ENCODE results near the gene PXMP4.

PXMP4 gene

DNA sequence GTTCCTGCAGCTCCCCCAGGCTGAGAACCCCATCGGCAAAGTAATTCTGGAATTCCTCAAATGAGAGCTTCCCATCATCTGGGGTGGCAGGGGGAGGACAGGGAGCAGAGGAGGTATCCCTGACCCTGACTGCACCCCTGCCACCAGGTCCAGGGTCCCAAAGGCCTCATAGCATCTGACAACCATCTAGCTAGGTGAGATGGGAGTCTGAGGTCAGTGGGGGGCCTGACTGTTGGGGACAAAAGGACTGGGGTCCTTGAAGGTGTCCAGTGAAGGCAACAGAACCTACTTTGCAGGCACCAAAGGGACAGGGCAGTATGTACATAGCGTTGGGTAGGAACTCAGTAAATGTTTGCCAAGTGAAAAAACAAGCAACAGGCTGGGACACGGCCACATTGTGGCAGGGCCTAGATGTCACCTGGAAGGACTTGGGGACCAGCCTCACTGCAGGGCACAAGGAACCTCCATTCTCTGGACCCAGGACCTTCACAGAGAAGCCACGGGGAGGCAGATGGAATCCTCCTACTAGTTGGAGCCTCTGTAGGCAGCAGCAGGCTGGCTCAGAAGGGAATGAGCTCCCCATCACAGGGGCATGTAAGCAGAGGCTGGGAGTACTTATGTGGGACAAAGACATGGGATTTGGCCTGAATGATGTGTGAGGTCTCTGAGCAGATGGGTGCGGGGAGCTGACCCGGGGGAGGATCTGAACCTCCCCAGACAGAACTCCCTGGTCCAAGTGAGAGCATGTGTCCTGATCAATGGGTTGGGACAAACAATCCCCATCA lies 49.2 kb downstream of the PXMP4 start:
- H3K4me3 ChIP-seq (ENCODE audit: low read depth, low read length) = no peak overlapping the region
- TF ChIP-seq, protein P1, sequence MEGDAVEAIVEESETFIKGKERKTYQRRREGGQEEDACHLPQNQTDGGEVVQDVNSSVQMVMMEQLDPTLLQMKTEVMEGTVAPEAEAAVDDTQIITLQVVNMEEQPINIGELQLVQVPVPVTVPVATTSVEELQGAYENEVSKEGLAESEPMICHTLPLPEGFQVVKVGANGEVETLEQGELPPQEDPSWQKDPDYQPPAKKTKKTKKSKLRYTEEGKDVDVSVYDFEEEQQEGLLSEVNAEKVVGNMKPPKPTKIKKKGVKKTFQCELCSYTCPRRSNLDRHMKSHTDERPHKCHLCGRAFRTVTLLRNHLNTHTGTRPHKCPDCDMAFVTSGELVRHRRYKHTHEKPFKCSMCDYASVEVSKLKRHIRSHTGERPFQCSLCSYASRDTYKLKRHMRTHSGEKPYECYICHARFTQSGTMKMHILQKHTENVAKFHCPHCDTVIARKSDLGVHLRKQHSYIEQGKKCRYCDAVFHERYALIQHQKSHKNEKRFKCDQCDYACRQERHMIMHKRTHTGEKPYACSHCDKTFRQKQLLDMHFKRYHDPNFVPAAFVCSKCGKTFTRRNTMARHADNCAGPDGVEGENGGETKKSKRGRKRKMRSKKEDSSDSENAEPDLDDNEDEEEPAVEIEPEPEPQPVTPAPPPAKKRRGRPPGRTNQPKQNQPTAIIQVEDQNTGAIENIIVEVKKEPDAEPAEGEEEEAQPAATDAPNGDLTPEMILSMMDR (IDR thresholded peaks at IDR 0.05; ENCODE audit: low read depth, low read length) = no peak

DNA sequence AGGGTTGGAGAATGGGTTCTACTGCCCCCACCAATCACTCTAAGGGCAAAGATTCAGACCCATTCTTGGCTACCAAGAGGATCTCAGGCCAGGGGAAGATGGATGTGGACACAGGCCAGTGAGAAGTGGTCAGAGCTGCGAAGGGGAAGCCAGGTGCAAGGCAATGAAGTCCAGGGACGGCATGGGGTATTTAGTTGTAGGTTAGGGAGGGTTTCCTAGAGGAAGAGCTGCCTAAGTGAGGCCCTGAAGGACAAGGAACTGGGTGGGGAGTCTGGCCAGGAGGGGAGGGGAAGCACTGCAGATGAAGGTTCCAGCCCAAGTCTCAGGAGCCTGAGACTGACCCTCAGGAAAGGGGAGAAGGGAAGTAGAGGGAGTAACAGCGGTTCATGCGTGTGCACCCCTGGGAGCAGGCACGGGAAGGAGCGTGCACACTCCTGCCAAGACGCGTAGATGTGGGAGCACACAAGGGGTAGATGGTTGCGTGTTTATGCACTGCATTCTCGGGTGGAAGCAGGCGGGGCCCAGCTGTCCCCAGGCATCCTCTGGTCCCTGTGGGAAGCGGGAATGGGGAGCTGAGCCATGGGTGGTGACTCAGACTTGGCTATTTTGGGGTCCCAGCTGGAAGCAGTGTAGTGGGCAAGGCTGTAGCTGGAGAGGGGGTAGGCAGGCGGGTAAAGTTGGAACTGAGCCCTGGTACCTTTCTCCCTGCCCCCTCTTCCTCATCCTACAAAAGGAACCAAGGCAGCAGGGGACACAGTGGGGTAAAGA lies 50.1 kb downstream of the PXMP4 start:
- TF ChIP-seq, protein P1 (IDR thresholded peaks at IDR 0.05; ENCODE audit: low read depth, low read length) = no peak
- no peak overlapping the region for H3K4me3 ChIP-seq (ENCODE audit: low read depth, low read length)

DNA sequence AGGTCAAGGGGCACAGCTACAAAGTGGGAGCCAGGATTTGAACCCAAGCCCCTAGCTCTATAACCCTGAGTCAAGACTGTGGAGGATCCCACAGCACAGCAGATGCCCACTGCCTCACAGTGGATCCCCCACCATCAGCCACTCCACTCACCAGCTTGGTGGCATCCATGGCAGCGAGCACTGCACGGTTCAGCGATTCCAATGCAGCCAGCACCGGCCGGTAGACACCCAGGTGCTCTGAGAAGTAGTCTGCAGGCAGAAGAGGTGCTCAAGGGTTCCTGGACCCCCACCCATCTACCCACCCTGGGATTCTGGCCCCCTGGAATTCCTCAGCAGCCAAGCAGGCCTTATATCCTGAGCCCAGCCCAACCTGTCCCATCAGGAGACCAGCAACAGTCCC lies 50.9 kb downstream of the PXMP4 start:
- TF ChIP-seq, protein P1 (IDR thresholded peaks at IDR 0.05; ENCODE audit: low read depth, low read length) = no peak
- H3K4me3 ChIP-seq (ENCODE audit: low read depth, low read length) = no peak overlapping the region

DNA sequence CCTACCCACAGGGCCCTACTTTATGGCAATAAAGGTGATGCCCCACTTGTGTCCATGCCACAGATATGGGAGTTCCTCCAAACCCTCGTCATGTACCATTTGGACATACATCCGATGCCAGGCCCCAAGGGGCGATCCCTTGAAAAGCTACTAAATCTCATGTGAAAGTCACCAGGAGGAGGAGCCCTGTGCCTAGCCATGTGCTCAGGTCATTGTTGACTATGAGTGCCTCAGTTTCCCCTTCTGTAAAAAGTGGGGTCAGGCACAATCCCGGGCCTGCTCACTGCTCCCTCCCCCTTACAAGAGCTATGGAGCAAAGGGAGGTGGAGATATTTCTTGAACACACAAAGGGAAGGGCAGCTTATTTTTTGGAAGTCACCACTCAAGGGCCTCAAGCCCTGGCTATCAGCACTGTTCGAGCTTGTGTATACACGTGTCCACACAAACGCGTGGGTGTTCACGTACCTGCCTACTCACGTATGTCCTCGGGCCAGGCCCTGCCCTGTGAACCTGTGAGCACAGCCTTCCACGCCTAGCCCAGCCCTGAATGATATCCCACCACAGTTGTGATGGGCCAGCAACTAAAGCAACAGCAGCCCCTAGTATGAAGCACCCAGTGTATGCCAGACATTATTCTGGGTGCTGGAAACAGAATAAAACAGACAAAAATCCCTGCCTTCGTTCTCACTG lies 51.5 kb downstream of the PXMP4 start:
- no peak overlapping the region for H3K4me3 ChIP-seq (ENCODE audit: low read depth, low read length)
- TF ChIP-seq, protein P1 (IDR thresholded peaks at IDR 0.05; ENCODE audit: low read depth, low read length) = no peak

DNA sequence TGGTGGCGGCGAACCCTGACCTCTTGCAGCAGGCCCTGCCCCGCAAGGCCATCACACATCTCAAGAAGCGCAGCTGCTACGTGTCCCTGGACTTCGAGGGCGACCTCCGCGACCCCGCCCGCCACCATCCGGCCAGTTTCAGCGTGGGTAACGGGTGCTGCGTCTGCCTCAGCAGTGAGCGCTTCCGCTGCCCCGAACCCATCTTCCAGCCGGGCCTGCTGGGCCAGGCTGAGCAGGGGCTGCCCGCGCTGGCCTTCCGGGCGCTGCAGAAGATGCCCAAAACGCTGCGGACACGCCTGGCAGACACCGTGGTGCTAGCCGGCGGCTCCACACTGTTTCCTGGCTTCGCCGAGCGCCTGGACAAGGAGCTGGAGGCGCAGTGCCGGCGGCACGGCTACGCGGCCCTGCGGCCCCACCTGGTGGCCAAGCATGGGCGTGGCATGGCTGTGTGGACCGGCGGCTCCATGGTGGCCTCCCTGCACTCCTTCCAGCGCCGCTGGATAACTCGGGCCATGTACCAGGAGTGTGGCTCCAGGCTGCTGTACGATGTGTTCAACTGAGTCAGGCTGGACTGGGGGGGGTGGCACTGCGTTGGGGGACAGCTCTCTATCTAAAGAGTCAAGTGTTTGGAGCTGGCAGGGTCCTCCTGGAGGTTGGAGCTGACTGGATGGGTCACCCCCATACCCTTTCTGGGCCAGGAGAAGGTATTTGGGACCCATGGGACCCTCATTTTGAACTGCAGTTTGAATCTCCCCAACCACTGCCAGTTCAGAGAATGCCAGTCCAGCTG lies 52.2 kb downstream of the PXMP4 start:
- TF ChIP-seq, protein P1 (IDR thresholded peaks at IDR 0.05; ENCODE audit: low read depth, low read length) = peak; percentile 90
- peak overlapping the region; percentile 52 for H3K4me3 ChIP-seq (ENCODE audit: low read depth, low read length)

DNA sequence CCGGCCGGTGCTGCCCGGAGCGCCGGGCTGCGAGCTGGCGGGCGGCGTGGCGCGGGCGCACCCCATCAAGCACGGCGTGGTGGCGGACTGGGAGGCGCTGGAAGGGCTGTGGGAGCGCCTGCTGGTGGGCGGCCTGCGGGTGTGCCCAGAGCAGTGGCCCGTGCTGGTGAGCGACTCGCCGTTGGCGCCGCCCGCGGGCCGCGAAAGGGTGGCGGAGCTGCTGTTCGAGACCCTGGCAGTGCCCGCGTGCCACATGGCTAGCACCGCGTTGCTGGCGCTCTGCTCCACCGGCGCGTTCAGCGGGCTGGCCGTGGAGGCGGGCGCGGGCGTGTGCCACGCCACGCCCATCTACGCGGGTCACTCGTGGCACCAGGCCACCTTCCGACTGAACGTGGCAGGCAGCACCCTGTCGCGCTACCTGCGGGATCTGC lies 52.9 kb downstream of the PXMP4 start:
- TF ChIP-seq, protein P1 (IDR thresholded peaks at IDR 0.05; ENCODE audit: low read depth, low read length) = no peak
- H3K4me3 ChIP-seq (ENCODE audit: low read depth, low read length) = peak overlapping the region; percentile 52
